ENCODE data around the gene ADD2. TPM values are rescaled to one million over a fixed set of nuclear protein-coding genes. Genes with fewer than 3 reads are reported as not detected.

The ADD2 gene
- total RNA-seq, 1 experiment from 2014 or later: 3.5 TPM

DNA sequence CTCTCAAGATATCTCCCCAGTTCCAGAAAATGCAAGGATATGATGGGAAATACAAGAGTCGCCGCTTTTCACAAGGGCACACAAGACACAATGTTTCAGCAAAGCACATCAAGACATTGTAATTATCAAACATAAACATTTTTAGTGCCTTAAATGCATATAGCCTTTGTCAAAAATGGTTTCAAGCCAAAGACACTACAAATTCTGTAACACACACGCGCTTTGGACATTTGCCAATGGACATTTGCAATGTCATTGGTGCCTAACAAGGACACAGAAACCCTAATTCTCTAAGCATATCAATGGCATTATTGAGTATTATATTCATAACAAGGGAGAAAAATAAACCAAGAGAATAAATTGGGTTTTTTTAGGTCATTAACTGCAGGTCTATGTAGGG, 16.1 kb downstream of the ADD2 start:
- CTCF ChIA-PET: no interaction called here
- Histone ChIP-seq H3K4me2 (no peak overlapping the region), H3K4me3 (no peak overlapping the region), H3K9me3 (ENCODE audit: insufficient read depth, low read depth) (no peaks in the 10 kb centered on the region), H3K27ac (no peak overlapping the region), H4K20me1 (ENCODE audit: insufficient read depth) (no peaks in the 10 kb centered on the region), H3K79me2 (ENCODE audit: low read depth) (no peaks in the 10 kb centered on the region), H3K4me1 (replicated peaks; ENCODE audit: insufficient read depth) (no peaks in the 10 kb centered on the region), H2AFZ (no peak overlapping the region), H3K9me2 (ENCODE audit: insufficient read depth) (no peaks in the 10 kb centered on the region), H3K27me3 (ENCODE audit: insufficient read depth, low read depth) (peaks cover 57% of the 10 kb centered on the region), H3K36me3 (ENCODE audit: low read depth) (no peaks in the 10 kb centered on the region), H3F3A (ENCODE audit: insufficient read depth, low read depth) (no peaks in the 10 kb centered on the region)
- no TSS peak for BruUV-seq (replicated peaks)
- POLR2A ChIA-PET (ENCODE audit: unreplicated experiment): no interaction called here
- intact Hi-C loops (cut with micrococcal nuclease; ENCODE audit: unreplicated experiment): no loop called here
- TF ChIP-seq EZH2 (IDR thresholded peaks at IDR 0.05; ENCODE audit: low read depth): no peak
- TF ChIP-seq, protein P1, sequence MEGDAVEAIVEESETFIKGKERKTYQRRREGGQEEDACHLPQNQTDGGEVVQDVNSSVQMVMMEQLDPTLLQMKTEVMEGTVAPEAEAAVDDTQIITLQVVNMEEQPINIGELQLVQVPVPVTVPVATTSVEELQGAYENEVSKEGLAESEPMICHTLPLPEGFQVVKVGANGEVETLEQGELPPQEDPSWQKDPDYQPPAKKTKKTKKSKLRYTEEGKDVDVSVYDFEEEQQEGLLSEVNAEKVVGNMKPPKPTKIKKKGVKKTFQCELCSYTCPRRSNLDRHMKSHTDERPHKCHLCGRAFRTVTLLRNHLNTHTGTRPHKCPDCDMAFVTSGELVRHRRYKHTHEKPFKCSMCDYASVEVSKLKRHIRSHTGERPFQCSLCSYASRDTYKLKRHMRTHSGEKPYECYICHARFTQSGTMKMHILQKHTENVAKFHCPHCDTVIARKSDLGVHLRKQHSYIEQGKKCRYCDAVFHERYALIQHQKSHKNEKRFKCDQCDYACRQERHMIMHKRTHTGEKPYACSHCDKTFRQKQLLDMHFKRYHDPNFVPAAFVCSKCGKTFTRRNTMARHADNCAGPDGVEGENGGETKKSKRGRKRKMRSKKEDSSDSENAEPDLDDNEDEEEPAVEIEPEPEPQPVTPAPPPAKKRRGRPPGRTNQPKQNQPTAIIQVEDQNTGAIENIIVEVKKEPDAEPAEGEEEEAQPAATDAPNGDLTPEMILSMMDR (conservative IDR thresholded peaks at IDR 0.05): no peak
- DNase-seq: no peak

DNA sequence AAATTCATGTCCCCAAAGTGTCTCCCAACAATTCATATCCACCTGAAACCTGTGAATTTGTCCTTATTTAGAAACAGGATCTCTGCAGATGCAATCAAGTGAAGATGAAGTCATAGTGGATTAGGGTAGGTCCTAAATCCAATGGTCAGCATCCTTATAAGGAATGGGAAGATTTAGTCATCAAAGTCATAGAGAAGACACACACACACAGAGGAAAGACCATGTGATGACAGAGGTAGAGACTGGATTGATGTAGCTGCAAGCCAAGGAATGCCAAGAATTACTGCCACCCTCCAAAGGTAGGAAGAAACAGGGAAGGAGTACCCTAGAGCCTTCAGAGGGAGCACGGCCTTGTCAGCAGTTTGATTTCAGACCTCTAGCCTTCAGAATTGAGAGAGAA, 17.7 kb downstream of the ADD2 start:
- H3K4me3 ChIP-seq: no peak overlapping the region

DNA sequence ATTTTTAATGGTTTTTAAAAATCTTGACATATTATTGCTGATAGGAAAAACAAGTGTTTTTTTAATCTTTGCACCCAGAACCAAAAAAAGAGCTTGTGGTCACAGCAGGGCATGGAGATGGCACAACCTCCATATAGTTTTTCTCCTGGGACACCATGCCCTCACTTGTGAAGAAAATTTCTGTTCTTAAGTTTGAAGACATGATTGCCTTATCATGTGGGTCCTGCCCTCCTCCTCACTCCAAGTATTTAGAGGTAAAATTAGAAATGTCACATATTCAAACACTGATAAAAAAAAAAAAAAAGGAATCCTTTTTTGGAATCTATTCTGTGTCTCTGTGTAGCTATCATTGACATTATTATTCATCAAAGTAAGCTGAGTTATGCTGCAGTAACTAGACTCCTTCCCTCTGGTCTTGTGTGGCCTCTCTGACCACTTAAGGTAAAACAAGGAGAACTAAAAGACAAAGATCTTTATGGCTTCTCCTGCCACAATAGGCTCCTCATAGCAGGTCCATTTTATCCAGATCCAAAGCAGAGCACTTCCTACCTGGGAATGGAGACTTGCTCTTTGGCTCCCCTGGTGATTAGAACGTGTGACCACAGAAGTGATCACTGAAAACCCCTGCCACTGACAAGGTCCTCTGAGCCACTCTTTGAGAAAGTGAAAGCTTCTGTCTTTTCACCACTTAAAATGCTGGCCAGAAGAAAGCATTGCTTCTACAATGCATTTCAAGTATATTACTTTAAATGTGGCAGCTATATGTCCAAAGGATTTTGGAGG, 19.8 kb downstream of the ADD2 start:
- ChIA-PET CTCF (no interaction called here), POLR2A (ENCODE audit: unreplicated experiment) (no interaction called here)

More for the DNA sequence above, 17.7 kb downstream of the ADD2 start:
- H3F3A ChIP-seq (ENCODE audit: insufficient read depth, low read depth): no peaks in the 10 kb centered on the region
- H3K27ac ChIP-seq: no peak overlapping the region
- H4K20me1 ChIP-seq (ENCODE audit: insufficient read depth): no peaks in the 10 kb centered on the region
- H3K9me3 ChIP-seq (ENCODE audit: insufficient read depth, low read depth): no peaks in the 10 kb centered on the region
- no peak for DNase-seq
- no peaks in the 10 kb centered on the region for H3K9me2 ChIP-seq (ENCODE audit: insufficient read depth)
- TF ChIP-seq, protein P1 (conservative IDR thresholded peaks at IDR 0.05): no peak
- TF ChIP-seq EZH2 (IDR thresholded peaks at IDR 0.05; ENCODE audit: low read depth): no peak
- H3K27me3 ChIP-seq (ENCODE audit: insufficient read depth, low read depth): peaks cover 50% of the 10 kb centered on the region
- CTCF ChIA-PET: no interaction called here
- POLR2A ChIA-PET (ENCODE audit: unreplicated experiment): no interaction called here
- intact Hi-C loops (cut with micrococcal nuclease; ENCODE audit: unreplicated experiment): no loop called here
- BruUV-seq (replicated peaks): no TSS peak
- no peak overlapping the region for H2AFZ ChIP-seq
- H3K79me2 ChIP-seq (ENCODE audit: low read depth): no peaks in the 10 kb centered on the region
- H3K4me2 ChIP-seq: no peak overlapping the region
- H3K36me3 ChIP-seq (ENCODE audit: low read depth): no peaks in the 10 kb centered on the region
- H3K4me1 ChIP-seq (replicated peaks; ENCODE audit: insufficient read depth): no peaks in the 10 kb centered on the region

More for the DNA sequence above, 19.8 kb downstream of the ADD2 start:
- H3K9me3 ChIP-seq (ENCODE audit: insufficient read depth, low read depth): no peaks in the 10 kb centered on the region
- DNase-seq: no peak
- TF ChIP-seq, protein P1 (conservative IDR thresholded peaks at IDR 0.05): no peak
- TF ChIP-seq EZH2 (IDR thresholded peaks at IDR 0.05; ENCODE audit: low read depth): no peak
- H4K20me1 ChIP-seq (ENCODE audit: insufficient read depth): no peaks in the 10 kb centered on the region
- H3K4me2 ChIP-seq: no peak overlapping the region
- H3F3A ChIP-seq (ENCODE audit: insufficient read depth, low read depth): no peaks in the 10 kb centered on the region
- BruUV-seq (replicated peaks): no TSS peak
- H3K36me3 ChIP-seq (ENCODE audit: low read depth): no peaks in the 10 kb centered on the region
- no peaks in the 10 kb centered on the region for H3K9me2 ChIP-seq (ENCODE audit: insufficient read depth)
- no peaks in the 10 kb centered on the region for H3K79me2 ChIP-seq (ENCODE audit: low read depth)
- no peaks in the 10 kb centered on the region for H3K4me1 ChIP-seq (replicated peaks; ENCODE audit: insufficient read depth)
- intact Hi-C loops (cut with micrococcal nuclease; ENCODE audit: unreplicated experiment): no loop called here
- H3K27me3 ChIP-seq (ENCODE audit: insufficient read depth, low read depth): peaks cover 35% of the 10 kb centered on the region
- H3K4me3 ChIP-seq: no peak overlapping the region
- no peak overlapping the region for H2AFZ ChIP-seq
- H3K27ac ChIP-seq: no peak overlapping the region

All from PC-9 (cell line).